Activated CD8-positive, alpha-beta memory T cell treated with anti-CD3 and anti-CD28 coated beads, Interleukin-2, amount 10 ng/mL, durations not matched to agents 7 days and 5 days (primary cell): ENCODE results near the gene CEP164. TPM values are rescaled to one million over a fixed set of nuclear protein-coding genes. Genes with fewer than 3 reads are reported as not detected.
"Not testable (repeated sequence)": the region's sequence is repeated elsewhere in the genome, so short reads cannot be mapped to it uniquely, and the experiment has no call there.

Source experiments
- ATAC-seq: fragments of 150-1000 bp; cut with Tn5 transposase; one replicate; pipeline ENCODE4 v1.10.0; 2021; ENCODE audit warnings: moderate library complexity
- CTCF ChIA-PET: fragments of 350-600 bp; sonication (Branson Sonifier 250); formaldehyde crosslinking; loops from one replicate; lab custom pipeline; 2021; ENCODE audit warnings: antibody characterized with exemption; lab: Charles Lee
- DNase-seq: peaks from one replicate; pipeline ENCODE4 v3.0.0-alpha.2; 2020
- H3K27ac Mint-ChIP-seq: one replicate; pipeline ENCODE4 v1.8.0; 2021; ENCODE audit warnings: mild to moderate bottlenecking, mixed read lengths
- H3K27me3 Mint-ChIP-seq: one replicate; pipeline ENCODE4 v1.8.0; 2021; ENCODE audit warnings: mixed read lengths
- H3K36me3 Mint-ChIP-seq: one replicate; pipeline ENCODE4 v1.8.0; 2021; ENCODE audit warnings: mild to moderate bottlenecking, mixed read lengths
- H3K4me1 Mint-ChIP-seq: one replicate; pipeline ENCODE4 v1.8.0; 2021; ENCODE audit warnings: mixed read lengths
- H3K4me3 Mint-ChIP-seq: one replicate; pipeline ENCODE4 v1.8.0; 2021; ENCODE audit warnings: mild to moderate bottlenecking, moderate library complexity, mixed read lengths
- H3K9me3 Mint-ChIP-seq: one replicate; pipeline ENCODE4 v1.8.0; 2022; ENCODE audit warnings: low read depth, mixed read lengths
- total RNA-seq, 2 experiments: library from RNA; stranded (reverse); gene quantifications; one replicate each; pipeline ENCODE4 v1.2.3, GENCODE V29; 2021

The CEP164 gene
- total RNA-seq, 2 experiments from 2014 or later = 36.0 to 38.6 TPM

- peaks cover 4% of the 10 kb centered on the region for H3K36me3 Mint-ChIP-seq
Measured at GRCh38 chr11:117456027-117456720, 128.5 kb downstream of the CEP164 start.

GRCh38 chr11:117456721-117457029 lies 129.0 kb downstream of the CEP164 start:
- not testable (repeated sequence) for H3K4me3 Mint-ChIP-seq, DNase-seq, H3K9me3 Mint-ChIP-seq, H3K27me3 Mint-ChIP-seq, ATAC-seq, H3K36me3 Mint-ChIP-seq, H3K27ac Mint-ChIP-seq
- CTCF ChIA-PET = interaction anchor here (0.7 kb wide), 1 partner anchor 19 kb away, joined by 3 read pairs; no protein-coding TSS in a partner anchor
- H3K4me1 Mint-ChIP-seq = peaks cover 15% of the 10 kb centered on the region

More at GRCh38 chr11:117456027-117456720, 128.5 kb downstream of the CEP164 start:
- Mint-ChIP-seq H3K4me3 (no peak overlapping the region), H3K27me3 (peaks cover 3% of the 10 kb centered on the region), H3K27ac (no peak overlapping the region), H3K4me1 (peaks cover 15% of the 10 kb centered on the region), H3K9me3 (peaks cover 8% of the 10 kb centered on the region)
- ATAC-seq (peak; percentile 90), DNase-seq (peak; percentile 72)
- CTCF ChIA-PET = interaction anchor here (0.7 to 2.1 kb wide), 2 partner anchors 19 to 30 kb away, joined by 3 to 11 read pairs; no protein-coding TSS in a partner anchor

- Mint-ChIP-seq H3K27ac (no peak overlapping the region), H3K27me3 (peaks cover 3% of the 10 kb centered on the region), H3K4me3 (no peak overlapping the region), H3K9me3 (peaks cover 8% of the 10 kb centered on the region), H3K4me1 (peaks cover 15% of the 10 kb centered on the region), H3K36me3 (peaks cover 4% of the 10 kb centered on the region)
- CTCF ChIA-PET = interaction anchor here (0.6 to 1.9 kb wide), 4 partner anchors 8 to 351 kb away, joined by 3 to 4 read pairs (median 4); no protein-coding TSS in a partner anchor
- DNase-seq = no peak
- no peak for ATAC-seq
Measured at GRCh38 chr11:117457031-117457785, 129.6 kb downstream of the CEP164 start.

- no peak for DNase-seq
- Mint-ChIP-seq H3K27ac (peak overlapping the region; percentile 5), H3K9me3 (peaks cover 8% of the 10 kb centered on the region), H3K36me3 (peaks cover 4% of the 10 kb centered on the region), H3K4me1 (peaks cover 15% of the 10 kb centered on the region), H3K27me3 (peaks cover 3% of the 10 kb centered on the region), H3K4me3 (no peak overlapping the region)
- CTCF ChIA-PET = interaction anchor here (0.6 to 1.9 kb wide), 3 partner anchors 9 to 350 kb away, joined by 3 to 4 read pairs (median 4); no protein-coding TSS in a partner anchor
- ATAC-seq = no peak
Measured at GRCh38 chr11:117457835-117458234, 130.2 kb downstream of the CEP164 start.

- ATAC-seq (no peak), DNase-seq (no peak)
- peak overlapping the region; percentile 5 for H3K27ac Mint-ChIP-seq
- peaks cover 3% of the 10 kb centered on the region for H3K27me3 Mint-ChIP-seq
- peaks cover 15% of the 10 kb centered on the region for H3K4me1 Mint-ChIP-seq
- peaks cover 8% of the 10 kb centered on the region for H3K9me3 Mint-ChIP-seq
- CTCF ChIA-PET = interaction anchor here (0.6 to 1.9 kb wide), 3 partner anchors 10 to 349 kb away, joined by 3 to 4 read pairs (median 4); no protein-coding TSS in a partner anchor
- peaks cover 4% of the 10 kb centered on the region for H3K36me3 Mint-ChIP-seq
- no peak overlapping the region for H3K4me3 Mint-ChIP-seq
Measured at GRCh38 chr11:117458275-117459122, 130.8 kb downstream of the CEP164 start.

DNA sequence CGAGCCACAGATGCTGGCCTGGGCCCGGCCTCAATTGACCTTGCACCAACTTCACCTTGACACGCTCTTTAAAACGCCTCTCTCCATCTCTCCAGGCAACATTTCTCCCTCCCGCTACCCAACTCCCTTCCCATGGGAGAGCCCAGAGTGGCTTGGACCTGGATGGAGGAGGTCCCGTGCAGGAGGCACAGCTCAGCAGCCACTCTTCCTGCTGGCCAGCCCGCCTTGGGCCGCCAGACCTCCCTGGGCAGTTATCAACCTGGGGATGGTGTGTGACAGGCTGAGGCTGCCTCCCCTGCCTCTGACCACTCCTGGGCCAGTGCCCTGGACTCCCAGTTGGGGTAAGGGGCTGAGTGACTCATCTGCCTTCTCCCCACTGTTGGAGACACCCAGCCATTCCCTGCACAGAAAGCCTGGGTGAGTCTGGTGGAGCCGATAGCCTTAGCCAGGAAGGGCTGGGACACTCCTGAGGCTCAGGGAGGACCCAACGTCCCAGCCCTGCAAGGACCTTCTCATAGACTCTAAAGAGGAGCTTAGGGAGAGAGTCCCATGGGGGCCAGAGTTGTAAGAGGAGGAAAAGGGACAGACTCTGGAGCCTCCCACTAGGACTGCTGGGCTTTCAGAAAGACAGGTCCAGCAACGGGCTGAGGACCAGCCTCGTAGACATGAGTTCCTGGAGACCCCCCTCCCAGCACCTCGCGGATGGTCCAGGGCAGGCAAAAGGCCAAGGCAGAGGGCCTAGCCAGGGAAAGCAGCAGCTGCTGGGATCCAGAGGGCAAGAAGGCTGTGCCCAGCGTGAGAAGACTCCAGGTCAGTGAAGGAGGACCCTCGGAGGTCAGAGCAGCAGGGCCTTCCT lies 131.7 kb downstream of the CEP164 start:
- Mint-ChIP-seq H3K4me3 (no peak overlapping the region), H3K36me3 (peaks cover 3% of the 10 kb centered on the region), H3K27me3 (no peaks in the 10 kb centered on the region), H3K27ac (no peak overlapping the region), H3K9me3 (peaks cover 2% of the 10 kb centered on the region), H3K4me1 (peaks cover 15% of the 10 kb centered on the region)
- CTCF ChIA-PET = interaction anchor here (1.9 kb wide), 2 partner anchors 33 to 348 kb away, joined by 4 to 8 read pairs; no protein-coding TSS in a partner anchor
- DNase-seq (no peak), ATAC-seq (no peak)

- Mint-ChIP-seq H3K36me3 (peaks cover 1% of the 10 kb centered on the region), H3K27ac (no peak overlapping the region), H3K9me3 (no peaks in the 10 kb centered on the region), H3K27me3 (no peaks in the 10 kb centered on the region), H3K4me1 (peaks cover 15% of the 10 kb centered on the region), H3K4me3 (no peak overlapping the region)
- ATAC-seq (no peak), DNase-seq (no peak)
- CTCF ChIA-PET = interaction anchor here (1.9 kb wide), 1 partner anchor 34 kb away, joined by 8 read pairs; no protein-coding TSS in a partner anchor
Measured at GRCh38 chr11:117459979-117460300, 132.3 kb downstream of the CEP164 start.

DNA sequence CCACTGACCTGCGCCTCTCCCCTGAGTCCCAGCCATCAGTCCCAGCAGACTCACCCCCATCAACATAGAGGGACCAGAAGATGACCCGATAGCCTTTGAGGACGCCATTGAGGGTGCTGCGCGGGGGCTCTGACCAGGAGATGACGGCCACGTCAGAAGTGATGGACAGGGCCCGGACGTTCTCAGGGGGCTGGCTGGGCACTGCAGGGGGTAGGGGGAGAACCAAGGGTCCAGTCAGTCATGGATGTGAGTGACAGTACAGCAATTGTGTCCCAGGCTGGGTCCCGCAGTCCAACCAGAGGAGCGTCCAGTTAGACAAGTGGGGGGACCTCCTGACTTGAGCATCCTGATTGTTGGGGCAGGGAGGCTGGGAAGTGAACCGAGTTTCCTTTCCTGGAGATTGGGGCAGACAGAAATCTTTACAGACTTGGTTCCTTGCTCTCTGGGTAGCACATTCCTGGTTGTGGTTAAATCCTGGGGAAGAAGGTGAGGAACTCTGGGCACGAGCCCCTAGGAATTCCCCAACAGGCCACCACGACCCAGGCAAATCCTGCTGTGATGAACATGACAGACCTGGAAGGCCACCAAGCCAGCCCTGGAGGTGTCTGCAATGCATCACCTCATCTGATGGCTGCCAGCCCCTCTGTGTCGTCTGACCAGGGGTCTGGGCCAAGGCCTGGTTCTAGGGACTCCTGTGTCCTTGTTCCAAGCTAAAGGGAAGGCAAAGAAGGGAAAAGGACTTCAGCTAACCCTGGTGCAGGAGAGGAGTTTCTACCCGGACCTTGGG lies 133.9 kb downstream of the CEP164 start:
- no peak for DNase-seq
- Mint-ChIP-seq H3K27ac (no peak overlapping the region), H3K27me3 (no peaks in the 10 kb centered on the region), H3K36me3 (no peaks in the 10 kb centered on the region), H3K4me3 (no peak overlapping the region), H3K4me1 (peaks cover 5% of the 10 kb centered on the region), H3K9me3 (no peaks in the 10 kb centered on the region)
- CTCF ChIA-PET = interaction anchor here (1.9 kb wide), 1 partner anchor 36 kb away, joined by 8 read pairs; no protein-coding TSS in a partner anchor
- no peak for ATAC-seq

DNA sequence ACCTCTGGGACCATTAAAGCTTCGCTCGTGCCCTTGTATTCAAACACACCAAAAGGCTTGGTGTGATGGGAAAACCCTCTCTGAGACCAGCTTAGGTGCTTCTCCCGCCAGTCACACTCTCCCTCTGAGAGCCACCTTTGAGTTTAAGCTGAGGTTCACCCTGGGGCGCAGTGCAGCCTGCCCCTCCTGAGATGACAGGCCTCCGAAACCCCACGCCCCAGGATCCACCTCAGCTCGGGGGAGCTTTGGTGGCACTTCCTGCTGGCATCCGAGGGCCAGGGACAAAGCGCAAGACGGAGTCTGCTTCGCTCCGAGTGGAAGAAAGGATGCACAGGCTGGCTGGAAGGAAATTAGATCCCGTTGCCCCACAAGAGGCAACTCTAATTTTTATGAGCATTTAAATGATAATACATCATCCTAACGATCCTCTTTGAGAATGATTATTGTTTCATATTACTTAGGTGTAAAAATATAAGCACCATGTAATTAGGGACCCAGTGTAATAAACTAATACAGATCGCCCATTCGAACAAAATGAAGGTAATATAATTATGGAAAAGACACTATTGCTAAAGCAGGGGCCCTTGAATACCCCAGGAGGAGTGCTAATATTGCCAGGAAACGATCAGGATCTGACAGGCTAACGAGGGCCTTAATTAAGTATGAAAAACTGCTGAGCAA lies 134.7 kb downstream of the CEP164 start:
- DNase-seq (no peak), ATAC-seq (no peak)
- no peak overlapping the region for H3K4me3 Mint-ChIP-seq
- no peaks in the 10 kb centered on the region for H3K36me3 Mint-ChIP-seq
- peaks cover 4% of the 10 kb centered on the region for H3K4me1 Mint-ChIP-seq
- H3K9me3 Mint-ChIP-seq = no peaks in the 10 kb centered on the region
- CTCF ChIA-PET = no interaction called here
- H3K27ac Mint-ChIP-seq = no peak overlapping the region
- H3K27me3 Mint-ChIP-seq = no peaks in the 10 kb centered on the region

GRCh38 chr11:117462864-117463247 lies 135.2 kb downstream of the CEP164 start:
- no peaks in the 10 kb centered on the region for H3K9me3 Mint-ChIP-seq
- ATAC-seq (no peak), DNase-seq (no peak)
- H3K36me3 Mint-ChIP-seq = no peaks in the 10 kb centered on the region
- H3K27me3 Mint-ChIP-seq = peaks cover 4% of the 10 kb centered on the region
- no peak overlapping the region for H3K27ac Mint-ChIP-seq
- CTCF ChIA-PET = no interaction called here
- peaks cover 4% of the 10 kb centered on the region for H3K4me1 Mint-ChIP-seq
- H3K4me3 Mint-ChIP-seq = no peak overlapping the region
